HepG2 (cell line): ENCODE results near the gene SYCE1L. TPM values are rescaled to one million over a fixed set of nuclear protein-coding genes. Genes with fewer than 3 reads are reported as not detected.
A peak's percentile ranks its signal among the peaks of the same experiment; 100 is the strongest.

Experiments used
- CEBPB ChIP-seq: IDR thresholded peaks from 2 replicates; pipeline ENCODE4 v1.6.1; 2011; ENCODE audit warnings: low read depth, low read length, improper control_type of control experiment, borderline replicate concordance
- DDIT3 ChIP-seq: sonication (generic); formaldehyde crosslinking; IDR thresholded peaks from 2 replicates; pipeline ENCODE4 v1.4.0; 2020; ENCODE audit warnings: mild to moderate bottlenecking, missing genetic modification reagents
- FOXA1 ChIP-seq, 2 experiments: fragments of 450-650 bp in 1 of 2; sonication (generic) in 1 of 2; formaldehyde crosslinking in 1 of 2; IDR thresholded peaks; 2 replicates each; pipeline versions ENCODE4 v1.4.0 to v1.6.1; 2016 to 2020; ENCODE audit warnings: missing genetic modification reagents in 1 of 2
- KLF13 ChIP-seq: sonication (generic); formaldehyde crosslinking; IDR thresholded peaks from 2 replicates; pipeline ENCODE4 v1.4.0; 2020; ENCODE audit warnings: mild to moderate bottlenecking, missing genetic modification reagents
- KLF16 ChIP-seq, 2 experiments: sonication (generic) in 1 of 2; formaldehyde crosslinking in 1 of 2; IDR thresholded peaks; 2 replicates each; pipeline versions ENCODE4 v1.6.1 to v1.8.0; 2016 to 2023; ENCODE audit warnings: missing genetic modification reagents in 2 of 2, missing compliant biosample characterization in 1 of 2
- MAF1 ChIP-seq: sonication (generic); formaldehyde crosslinking; IDR thresholded peaks from 2 replicates; pipeline ENCODE4 v1.5.0; 2020; ENCODE audit warnings: missing genetic modification reagents, borderline replicate concordance
- MAX ChIP-seq: IDR thresholded peaks from 2 replicates; pipeline ENCODE4 v1.6.1; 2012; ENCODE audit warnings: inconsistent platforms
- MIXL1 ChIP-seq: IDR thresholded peaks from 2 replicates; pipeline ENCODE4 v1.6.1; 2016
- POLR2AphosphoS5 ChIP-seq: IDR thresholded peaks from 2 replicates; pipeline ENCODE4 v1.6.1; 2012; ENCODE audit warnings: low read depth, low read length
- RERE ChIP-seq: IDR thresholded peaks from 2 replicates; pipeline ENCODE4 v1.6.1; 2016; ENCODE audit warnings: low read depth, missing genetic modification reagents, missing compliant biosample characterization
- SIN3A ChIP-seq: IDR thresholded peaks from 2 replicates; pipeline ENCODE4 v1.6.1; 2011; ENCODE audit warnings: low read depth, mild to moderate bottlenecking, control low read depth, low read length, borderline replicate concordance
- U2AF1 ChIP-seq: fragments of 200-400 bp; formaldehyde crosslinking; optimal IDR thresholded peaks from 2 replicates; pipeline ENCODE3; 2017; ENCODE audit warnings: mild to moderate bottlenecking, low read depth, low read length
- ZBTB38 ChIP-seq: sonication (generic); formaldehyde crosslinking; IDR thresholded peaks from 2 replicates; pipeline ENCODE4 v1.5.1; 2020; ENCODE audit warnings: mild to moderate bottlenecking, missing genetic modification reagents
- ZEB1 ChIP-seq: IDR thresholded peaks from 2 replicates; pipeline ENCODE4 v1.6.1; 2012; ENCODE audit warnings: mild to moderate bottlenecking, low read depth, inconsistent platforms; ENCODE audit not compliant: insufficient replicate concordance
- ZNF280B ChIP-seq: sonication (generic); formaldehyde crosslinking; IDR thresholded peaks from 2 replicates; pipeline ENCODE4 v1.5.0; 2020; ENCODE audit warnings: missing genetic modification reagents, mild to moderate bottlenecking, borderline replicate concordance
- ZNF569 ChIP-seq: sonication (generic); formaldehyde crosslinking; IDR thresholded peaks from 2 replicates; pipeline ENCODE4 v1.5.0; 2020; ENCODE audit warnings: mild to moderate bottlenecking, missing genetic modification reagents, moderate library complexity, borderline replicate concordance
- ZNF589 ChIP-seq: sonication (generic); formaldehyde crosslinking; conservative IDR thresholded peaks from 2 replicates; pipeline ENCODE4 v1.8.0; 2022; ENCODE audit warnings: mild to moderate bottlenecking, moderate library complexity, missing genetic modification reagents
- ZNF687 ChIP-seq: sonication (generic); formaldehyde crosslinking; IDR thresholded peaks from 2 replicates; pipeline ENCODE4 v1.5.1; 2020; ENCODE audit warnings: mild to moderate bottlenecking, missing genetic modification reagents, moderate library complexity
- ZNF746 ChIP-seq: sonication (generic); formaldehyde crosslinking; IDR thresholded peaks from 2 replicates; pipeline ENCODE4 v1.8.0; 2022; ENCODE audit warnings: mild to moderate bottlenecking, missing genetic modification reagents
- ZNF768 ChIP-seq: sonication (generic); formaldehyde crosslinking; IDR thresholded peaks from 2 replicates; pipeline ENCODE4 v1.4.0; 2020; ENCODE audit warnings: missing genetic modification reagents
- polyA plus RNA-seq, 8 experiments: library from polyadenylated mRNA; depleted of rRNA in 3 of 8; stranded (reverse) in 7 of 8; unstranded in 1 of 8; fragments of >200 nt; fragmentation: Illumina TruSeq in 4 of 8; extraction: Trizol in 4 of 8; gene quantifications; 2 replicates each; pipeline versions ENCODE4 v1.2.1 to v1.2.3, GENCODE V29; 2011 to 2016; ENCODE audit warnings: low read depth in 4 of 8, missing spikeins in 1 of 8, mixed read lengths in 1 of 8; ENCODE audit not compliant: insufficient read depth in 1 of 8
- total RNA-seq, 5 experiments: library from RNA; depleted of rRNA; stranded (reverse); fragments of >200 nt; fragmentation: Illumina TruSeq; extraction: Trizol; gene quantifications; 2 replicates each; pipeline ENCODE4 v1.2.3, GENCODE V29; 2016; ENCODE audit warnings: low read depth in 1 of 5

SYCE1L gene
- total and polyA plus RNA-seq, 2 of the 13 experiments (the other 11 are each of a cell fraction or from before 2014, with no cell fraction given): 0.22 TPM; not detected in 1

- TF ChIP-seq POLR2AphosphoS5: no peak
- TF ChIP-seq KLF16 (CRISPR knock-in tag; IDR thresholded peaks at IDR 0.05): no peak
- TF ChIP-seq ZNF589 (CRISPR knock-in tag): peak; percentile 27; the same call in 1 of the 2 replicates
- 0 out of 2 replicates have a peak, but pooled peaks have one; percentile 41 for TF ChIP-seq ZNF768 (CRISPR knock-in tag)
- no peak for TF ChIP-seq ZNF746 (CRISPR knock-in tag)
- TF ChIP-seq RERE (CRISPR knock-in tag): no peak
- TF ChIP-seq MAF1 (CRISPR knock-in tag): no peak
- TF ChIP-seq MIXL1 (CRISPR knock-in tag): no peak
- TF ChIP-seq ZNF280B (CRISPR knock-in tag): no peak
- no peak for TF ChIP-seq FOXA1 (IDR thresholded peaks at IDR 0.05)
- no peak for TF ChIP-seq FOXA1 (CRISPR knock-in tag; IDR thresholded peaks at IDR 0.05)
- TF ChIP-seq ZEB1: no peak
- no peak for TF ChIP-seq KLF13 (CRISPR knock-in tag)
- TF ChIP-seq MAX: no peak
- no peak for TF ChIP-seq CEBPB
- no peak for TF ChIP-seq ZBTB38 (CRISPR knock-in tag)
- TF ChIP-seq U2AF1: no peak
- TF ChIP-seq DDIT3: no peak
- TF ChIP-seq ZNF569: no peak
- no peak for TF ChIP-seq ZNF687
- TF ChIP-seq SIN3A: no peak
Observed at GRCh38 chr16:77190190-77190477, 9.1 kb upstream of the SYCE1L start (continued).
